MM.1S (cell line): ENCODE measurements around the gene FAS.

Experiments
- DNase-seq: peaks from one replicate; pipeline ENCODE4 v3.0.0-alpha.2; 2015
- H2AFZ ChIP-seq: fragments of 300-600 bp; sonication (generic); 2 replicates; pipeline ENCODE4 v1.6.0; 2016; ENCODE audit warnings: antibody characterized with exemption, low read length
- H3F3A ChIP-seq: fragments of 300-600 bp; sonication (generic); 2 replicates; pipeline ENCODE4 v1.6.1; 2016; ENCODE audit warnings: mild to moderate bottlenecking, antibody characterized with exemption, low read length, moderate library complexity, mixed read lengths; ENCODE audit not compliant: insufficient read depth
- H3K27ac ChIP-seq: fragments of 300-600 bp; sonication (generic); 2 replicates; pipeline ENCODE4 v1.5.1; 2016; ENCODE audit warnings: mild to moderate bottlenecking, low read length
- H3K27me3 ChIP-seq: fragments of 300-600 bp; sonication (generic); replicated peaks from 2 replicates; pipeline ENCODE4 v1.6.0; 2016; ENCODE audit warnings: low read length; ENCODE audit not compliant: insufficient read depth
- H3K36me3 ChIP-seq: fragments of 300-600 bp; sonication (generic); replicated peaks from 2 replicates; pipeline ENCODE4 v1.6.1; 2016; ENCODE audit warnings: mild to moderate bottlenecking, low read length, mixed read lengths; ENCODE audit not compliant: insufficient read depth
- H3K4me1 ChIP-seq: fragments of 300-600 bp; sonication (generic); 2 replicates; pipeline ENCODE4 v1.6.1; 2016; ENCODE audit warnings: low read length, mixed read lengths
- H3K4me2 ChIP-seq: fragments of 300-600 bp; sonication (generic); 2 replicates; pipeline ENCODE4 v1.6.0; 2016; ENCODE audit warnings: low read depth, low read length
- H3K4me3 ChIP-seq: fragments of 300-600 bp; sonication (generic); 2 replicates; pipeline ENCODE4 v1.5.1; 2016; ENCODE audit warnings: low read length, mixed read lengths
- H3K79me2 ChIP-seq: fragments of 300-600 bp; sonication (generic); 2 replicates; pipeline ENCODE4 v1.6.1; 2016; ENCODE audit warnings: mixed run types, low read length, mixed read lengths
- H3K9ac ChIP-seq: fragments of 300-600 bp; sonication (generic); 2 replicates; pipeline ENCODE4 v1.6.1; 2016; ENCODE audit warnings: low read length, mixed read lengths
- H3K9me2 ChIP-seq: fragments of 300-600 bp; sonication (generic); replicated peaks from 2 replicates; pipeline ENCODE4 v1.6.1; 2016; ENCODE audit warnings: mild to moderate bottlenecking, low read length, mixed read lengths; ENCODE audit not compliant: insufficient read depth
- H3K9me3 ChIP-seq: fragments of 300-600 bp; sonication (generic); replicated peaks from 2 replicates; pipeline ENCODE4 v1.6.1; 2016; ENCODE audit warnings: mild to moderate bottlenecking, low read length, mixed read lengths; ENCODE audit not compliant: insufficient read depth
- H4K20me1 ChIP-seq: fragments of 300-600 bp; sonication (generic); 2 replicates; pipeline ENCODE4 v1.6.1; 2016; ENCODE audit warnings: mild to moderate bottlenecking, low read length, moderate library complexity, mixed read lengths; ENCODE audit not compliant: insufficient read depth
- CTCF ChIP-seq: fragments of 300-600 bp; sonication (generic); IDR thresholded peaks from 2 replicates; pipeline ENCODE4 v1.5.1; 2016; ENCODE audit warnings: antibody characterized with exemption, low read length, mixed read lengths
- EZH2 ChIP-seq: fragments of 300-600 bp; sonication (generic); optimal IDR thresholded peaks from 2 replicates; pipeline ENCODE3; 2017; ENCODE audit warnings: low read depth, mild to moderate bottlenecking, antibody characterized with exemption, low read length, mixed read lengths
- EZH2phosphoT487 ChIP-seq: fragments of 300-600 bp; sonication (generic); IDR thresholded peaks from 2 replicates; pipeline ENCODE4 v1.6.1; 2018; ENCODE audit warnings: antibody characterized with exemption, low read length

FAS gene

DNA sequence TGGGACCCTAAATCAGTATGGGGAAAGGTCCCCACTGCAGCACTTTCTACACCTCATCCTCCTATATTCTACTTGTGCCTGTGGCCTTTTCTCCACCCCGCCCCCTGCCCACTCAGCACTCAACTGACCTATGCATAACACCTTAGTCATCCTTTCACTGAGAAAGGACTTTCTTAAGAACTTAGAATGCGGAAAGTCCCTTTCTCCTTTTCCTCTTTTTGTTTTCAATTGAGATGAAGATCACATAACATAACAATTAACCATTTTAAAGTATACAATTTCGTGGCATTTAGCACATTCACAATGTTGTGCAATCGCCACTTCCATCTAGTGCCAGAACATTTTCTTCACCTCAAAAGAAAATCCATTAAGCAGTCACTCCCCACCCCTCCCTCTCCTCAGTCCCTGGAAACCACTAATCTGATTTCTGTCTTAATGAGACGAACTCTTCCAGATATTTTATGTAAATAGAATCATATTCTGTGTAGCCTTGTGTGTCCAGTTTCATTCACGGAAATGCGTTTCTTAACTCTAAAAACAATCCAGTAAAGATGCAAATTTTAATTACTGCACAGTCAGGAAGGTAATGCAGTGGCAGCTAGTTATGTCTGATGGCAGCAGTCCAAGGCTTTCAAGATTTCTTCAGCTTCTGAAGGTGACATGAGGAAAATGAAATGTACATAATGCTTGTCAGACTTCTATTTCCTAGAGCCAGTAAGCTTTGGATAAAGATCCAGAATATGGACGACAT, 41.7 kb downstream of the FAS start:
- TF ChIP-seq EZH2phosphoT487 (no peak), EZH2 (no peak), CTCF (no peak)
- Histone ChIP-seq H3K4me3 (no peak overlapping the region), H3K9me3 (no peaks in the 10 kb centered on the region), H4K20me1 (no peaks in the 10 kb centered on the region), H3K9ac (no peak overlapping the region), H3K4me2 (no peak overlapping the region), H3K9me2 (no peaks in the 10 kb centered on the region), H3K79me2 (no peaks in the 10 kb centered on the region), H3K27ac (no peak overlapping the region), H3K27me3 (peaks cover 5% of the 10 kb centered on the region; the same call in 1 of the 2 replicates), H2AFZ (no peak overlapping the region), H3F3A (no peaks in the 10 kb centered on the region), H3K4me1 (no peaks in the 10 kb centered on the region), H3K36me3 (no peaks in the 10 kb centered on the region)
- peak; percentile 39 for DNase-seq

- Histone ChIP-seq H3K4me3 (no peak overlapping the region), H3K9me3 (no peaks in the 10 kb centered on the region), H3K79me2 (no peaks in the 10 kb centered on the region), H3K36me3 (no peaks in the 10 kb centered on the region), H3K27me3 (peaks cover 6% of the 10 kb centered on the region; the same call in 1 of the 2 replicates), H3F3A (no peaks in the 10 kb centered on the region), H4K20me1 (no peaks in the 10 kb centered on the region), H3K9ac (no peak overlapping the region), H3K4me2 (no peak overlapping the region), H3K9me2 (no peaks in the 10 kb centered on the region), H3K27ac (no peak overlapping the region), H3K4me1 (no peaks in the 10 kb centered on the region), H2AFZ (no peak overlapping the region)
- DNase-seq: no peak
- TF ChIP-seq CTCF (no peak), EZH2 (no peak), EZH2phosphoT487 (no peak)
These were observed 44.9 kb downstream of the FAS start for GRCh38 chr10:89035461-89035860.

- Histone ChIP-seq H3K36me3 (no peaks in the 10 kb centered on the region), H4K20me1 (no peaks in the 10 kb centered on the region), H3K9ac (no peak overlapping the region), H3K9me2 (no peaks in the 10 kb centered on the region), H2AFZ (no peak overlapping the region), H3F3A (no peaks in the 10 kb centered on the region), H3K4me3 (no peak overlapping the region), H3K79me2 (no peaks in the 10 kb centered on the region), H3K4me2 (no peak overlapping the region), H3K27me3 (0 out of 2 replicates have a peak, but pooled peaks cover 6% of the 10 kb centered on the region), H3K4me1 (no peaks in the 10 kb centered on the region), H3K9me3 (no peaks in the 10 kb centered on the region), H3K27ac (no peak overlapping the region)
- no peak for DNase-seq
- TF ChIP-seq CTCF (no peak), EZH2 (no peak), EZH2phosphoT487 (no peak)
These were observed 46.5 kb downstream of the FAS start for GRCh38 chr10:89037096-89037495.
